GM18873 (cell line): ENCODE measurements around the gene TNNT2.

Experiments used
- ATAC-seq: cut with Tn5 transposase; IDR thresholded peaks from one replicate; pipeline ENCODE4 v1.9.1; 2021; ENCODE audit warnings: mild to moderate bottlenecking, moderate library complexity, moderate number of reproducible peaks; ENCODE audit not compliant: unreplicated experiment, low FRiP score

TNNT2 gene

DNA sequence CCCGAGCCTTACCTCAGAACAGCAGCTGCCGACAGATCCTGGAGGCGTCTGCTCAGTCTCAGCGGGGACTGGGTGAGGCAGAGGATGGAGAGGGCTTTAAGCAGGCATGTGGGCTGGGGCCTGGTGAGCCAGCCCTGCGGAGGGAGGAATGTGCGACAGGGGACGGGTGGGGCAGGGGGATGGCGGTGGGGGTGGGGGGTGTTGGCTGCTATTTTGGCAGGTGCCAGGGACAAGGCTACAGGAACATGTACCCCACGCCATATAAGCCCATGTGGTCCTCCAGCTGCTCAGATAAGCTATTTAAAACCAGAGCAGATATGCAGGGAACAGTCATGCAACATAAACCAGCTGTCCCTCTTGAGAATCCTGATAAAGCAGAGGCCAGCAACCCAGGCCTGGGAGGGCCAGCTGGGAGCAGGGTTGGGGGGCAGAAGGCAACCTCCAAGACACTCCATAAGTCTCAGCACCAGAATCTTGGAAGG, at the start of gene TNNT2:
TNNT2 (minus strand) TSS at position 70 of the 482 bp plus-strand sequence. CDS start 4,426 bp downstream, outside the sequence.
- ATAC-seq: no peak

DNA sequence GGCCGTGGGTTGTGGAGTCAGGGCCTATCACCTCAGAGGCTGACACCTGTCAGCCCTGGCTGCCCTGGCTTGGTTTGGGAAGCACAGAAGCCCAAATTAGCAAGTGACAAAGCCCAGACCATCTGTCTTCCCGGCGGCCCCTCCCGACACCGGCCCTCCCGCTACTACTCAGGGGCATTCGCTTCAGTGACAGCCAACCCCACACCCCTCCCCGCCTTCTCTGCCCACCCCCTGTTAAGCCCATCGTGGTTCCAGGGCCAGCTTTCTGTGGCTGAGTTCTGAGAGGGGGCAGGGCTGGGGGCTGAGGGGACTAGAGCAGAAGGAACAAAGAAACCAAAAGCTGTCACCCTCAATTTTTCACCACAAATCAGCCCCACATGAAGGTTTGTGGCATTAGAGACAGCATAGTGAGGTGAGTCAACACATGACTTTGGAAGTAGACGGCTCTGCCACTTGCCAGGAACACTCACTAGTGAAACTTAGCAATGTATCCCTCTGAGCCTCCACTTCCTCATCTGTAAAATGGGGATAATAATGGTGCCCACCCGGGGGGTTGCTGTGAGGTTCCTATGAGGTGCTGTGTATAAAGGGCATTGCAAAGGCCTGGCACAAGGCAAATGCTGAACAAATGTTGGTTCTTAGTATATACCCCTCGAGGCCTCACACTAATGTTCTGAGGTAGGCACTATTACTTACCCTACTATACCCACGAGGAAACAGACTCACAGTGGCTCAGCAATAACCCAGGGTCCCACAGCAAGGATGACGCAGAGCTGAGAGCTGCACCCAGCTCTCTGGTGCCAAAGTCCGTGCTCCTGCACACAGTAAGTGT, 49.2 kb upstream of the TNNT2 start:
- no peak for ATAC-seq

DNA sequence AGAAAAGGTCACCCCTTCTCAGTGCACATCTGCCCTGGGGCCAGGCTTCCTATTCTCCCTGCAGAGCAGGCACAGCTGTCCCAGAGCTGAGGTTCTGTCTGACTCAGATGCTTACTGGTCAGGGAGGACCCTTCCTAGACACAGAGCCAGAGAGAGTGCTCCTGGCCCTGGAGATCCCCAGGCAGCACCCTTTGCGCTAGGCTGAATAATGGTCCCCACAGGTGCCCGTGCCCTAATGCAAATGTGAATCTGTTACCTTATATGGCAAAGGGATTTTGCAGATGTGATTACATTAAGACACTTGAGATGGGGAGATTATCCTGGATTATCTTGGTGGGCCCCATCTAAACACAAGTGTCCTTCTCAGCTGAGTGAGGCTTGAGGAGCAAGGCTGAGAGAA, 46.7 kb upstream of the TNNT2 start:
- no peak for ATAC-seq

DNA sequence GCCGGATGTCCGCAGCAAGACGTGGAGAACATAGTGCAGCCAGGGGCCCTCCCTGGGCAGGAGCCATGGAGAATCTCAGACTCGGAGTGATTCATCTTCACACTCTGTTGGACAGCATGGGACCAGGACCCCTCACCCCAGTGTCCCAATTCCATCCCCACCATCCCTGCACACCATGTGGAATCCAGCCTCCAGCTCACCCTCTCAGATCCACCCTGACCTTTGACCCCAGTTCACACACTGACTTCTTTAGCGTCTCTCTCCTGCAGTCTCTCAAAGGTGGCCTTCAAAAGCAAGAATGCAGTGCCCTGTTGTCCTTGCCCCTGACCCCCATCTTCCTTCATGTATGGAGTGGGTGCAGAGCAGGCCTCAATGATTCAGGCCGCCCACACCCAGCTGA, 46.2 kb upstream of the TNNT2 start:
- ATAC-seq: no peak

DNA sequence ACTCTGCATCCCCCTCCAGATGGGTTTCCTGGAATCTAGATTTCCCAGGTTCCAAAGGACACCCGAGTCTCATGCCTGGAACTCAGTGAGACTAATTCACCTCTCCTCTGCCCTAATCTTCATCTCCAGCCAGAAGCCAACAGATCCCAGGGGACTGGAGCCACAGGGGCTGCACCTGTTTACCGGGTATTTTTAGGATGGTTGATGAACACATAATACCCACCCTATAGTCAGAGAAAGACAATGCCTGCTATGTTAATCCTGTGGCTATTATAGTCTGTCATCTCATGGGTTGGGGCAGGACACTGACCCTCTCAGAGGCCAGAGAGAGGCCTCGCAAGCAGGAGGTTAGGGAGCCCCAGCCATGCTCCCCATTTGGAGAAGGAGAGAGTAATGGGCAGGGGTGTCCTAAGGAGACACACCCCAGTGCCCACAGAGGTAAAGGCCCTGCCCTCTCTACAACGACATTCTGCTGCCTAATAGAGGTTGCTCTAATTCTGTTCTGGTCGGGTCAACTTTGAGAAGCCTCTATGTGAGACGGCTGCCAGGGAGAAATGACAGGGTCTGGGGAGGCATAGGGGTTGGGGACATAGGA, 45.1 kb upstream of the TNNT2 start:
- ATAC-seq: no peak

DNA sequence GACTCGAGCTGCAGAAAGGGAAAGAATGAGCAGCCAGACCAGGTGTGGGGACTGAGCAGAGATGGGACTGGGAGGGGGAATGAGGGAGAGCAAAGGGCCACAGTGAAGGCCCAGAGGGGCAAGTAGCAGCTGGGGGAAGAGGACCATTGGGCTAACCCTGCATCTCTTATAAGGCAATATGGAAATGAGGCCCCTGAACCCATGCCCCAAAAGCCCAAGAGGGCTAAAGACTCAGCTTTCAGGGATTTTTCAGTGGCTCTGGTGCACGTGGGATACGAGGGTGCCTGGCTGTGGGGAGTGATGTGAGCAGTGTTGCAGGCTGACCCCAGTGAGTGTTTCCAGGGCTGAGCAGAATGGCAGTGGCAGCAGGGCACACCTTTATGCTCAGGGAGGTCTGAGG, 44.5 kb upstream of the TNNT2 start:
- no peak for ATAC-seq

DNA sequence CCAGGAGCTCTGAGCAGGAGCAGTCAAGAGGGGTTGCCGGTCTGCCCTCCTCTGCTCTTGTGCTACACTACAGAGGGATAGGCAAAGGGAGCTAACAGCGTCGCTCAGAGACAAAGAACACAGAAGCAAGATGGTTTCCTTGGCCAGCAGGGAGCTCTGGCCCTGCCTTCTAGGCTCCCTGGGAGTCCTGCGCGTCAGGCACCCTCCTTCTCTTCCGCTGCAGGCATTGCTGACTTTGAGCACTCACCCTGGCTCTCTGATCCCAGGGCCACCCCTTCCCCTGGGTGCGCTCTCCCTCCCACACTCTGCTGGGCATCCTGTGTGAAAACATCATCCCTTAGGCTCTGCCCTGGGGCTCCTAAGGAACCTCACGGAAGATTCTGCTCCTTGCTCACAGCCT, 43.6 kb upstream of the TNNT2 start:
- ATAC-seq: no peak

DNA sequence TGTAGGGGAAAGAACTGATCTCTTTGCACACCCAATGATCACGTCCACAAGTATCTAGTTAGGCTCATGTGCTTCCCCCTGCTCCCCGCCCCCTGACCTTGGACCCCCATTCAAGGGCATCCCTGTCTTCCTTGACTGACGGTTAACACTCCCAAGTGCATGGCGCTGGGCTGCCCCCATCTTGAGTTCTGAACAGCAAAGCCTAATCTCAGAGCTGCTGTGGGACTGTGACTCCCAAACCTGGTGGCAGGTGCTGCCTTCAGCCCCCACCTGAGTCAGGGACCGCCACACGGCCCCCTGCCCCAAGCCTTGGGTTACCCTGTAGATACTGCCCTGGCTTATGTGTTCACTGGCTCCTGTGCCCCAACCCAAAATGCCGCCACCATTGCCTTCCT, 43.1 kb upstream of the TNNT2 start:
- ATAC-seq: no peak

DNA sequence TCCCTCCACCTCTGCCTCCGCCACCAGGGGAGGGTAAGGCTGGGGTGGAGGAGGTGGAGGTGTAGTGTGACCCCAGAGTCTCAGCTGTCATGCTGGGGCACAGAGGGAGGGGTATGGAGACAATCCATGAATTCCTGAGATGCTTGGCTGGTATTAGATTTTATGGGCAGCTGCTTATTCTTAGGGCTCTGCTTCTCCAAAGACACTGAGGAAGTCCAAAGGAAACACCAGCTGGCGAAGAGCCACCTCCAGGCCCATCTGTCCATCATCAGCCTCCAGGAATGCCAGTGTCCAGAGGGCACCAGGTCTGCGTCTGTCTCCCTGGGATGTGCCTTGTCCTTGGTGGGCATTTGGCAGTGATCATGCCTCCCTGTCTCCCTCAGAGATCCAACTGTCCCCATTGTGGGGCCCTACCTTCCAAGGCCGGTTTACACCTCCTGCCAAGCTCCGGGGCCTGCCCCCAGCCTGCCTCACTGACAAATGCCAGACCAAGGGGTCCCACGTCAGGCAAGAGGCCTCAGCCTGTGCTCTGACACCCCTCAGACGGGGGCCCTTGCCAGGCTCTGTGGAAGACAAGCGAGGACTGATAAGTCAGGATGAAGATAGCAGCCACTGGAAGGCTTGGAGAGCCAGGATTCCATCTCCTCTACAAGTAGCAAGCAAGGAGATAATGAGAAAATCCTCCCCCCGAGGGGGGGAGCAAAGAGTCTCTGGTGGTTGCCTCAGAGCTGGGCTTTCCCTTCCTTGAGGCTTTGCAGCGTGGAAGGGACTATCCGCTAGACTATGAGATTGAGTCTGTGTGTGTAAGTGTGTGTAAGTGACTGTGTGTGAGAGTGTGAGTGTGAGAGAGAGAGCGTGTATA, 42.5 kb upstream of the TNNT2 start:
- no peak for ATAC-seq

DNA sequence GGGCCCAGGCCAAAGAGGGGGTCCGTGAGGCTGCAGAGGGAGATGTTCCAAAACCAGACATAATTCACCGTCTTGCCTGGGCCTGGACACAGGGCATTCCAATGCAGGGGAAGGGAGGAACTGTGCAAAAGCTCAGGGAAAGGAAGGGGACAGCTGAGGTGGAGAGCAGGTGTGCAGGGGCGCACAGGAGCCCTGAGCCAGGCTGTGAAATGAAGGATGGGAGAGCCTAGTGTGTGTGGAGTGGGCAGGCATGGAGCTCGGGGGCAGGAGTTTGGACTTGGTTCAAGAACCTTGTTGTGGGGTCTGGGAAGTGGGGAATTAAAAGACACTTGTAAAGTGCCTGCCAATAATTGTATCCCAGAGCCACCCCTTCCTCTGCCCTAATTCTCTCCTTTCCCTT, 41.8 kb upstream of the TNNT2 start:
- ATAC-seq: no peak

DNA sequence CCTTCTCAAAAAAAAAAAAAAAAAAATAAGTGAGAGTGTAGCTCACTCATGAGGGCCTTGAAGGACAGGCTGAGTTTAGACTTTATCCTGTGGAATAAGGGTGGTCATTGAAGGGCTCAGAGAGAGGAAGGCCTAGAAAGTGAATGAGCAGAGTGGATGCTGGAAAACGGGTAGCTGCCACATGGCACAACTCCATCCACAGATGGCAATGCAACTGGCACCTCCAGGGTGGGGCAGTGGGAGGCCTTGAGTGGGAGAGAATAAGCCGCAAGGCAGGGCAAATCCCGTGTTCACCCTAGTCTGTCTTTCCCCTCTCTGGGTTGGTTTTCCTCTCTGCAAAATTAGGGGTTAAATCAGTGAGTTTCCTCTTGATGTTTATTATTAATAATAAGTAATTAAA, 41.0 kb upstream of the TNNT2 start:
- no peak for ATAC-seq

DNA sequence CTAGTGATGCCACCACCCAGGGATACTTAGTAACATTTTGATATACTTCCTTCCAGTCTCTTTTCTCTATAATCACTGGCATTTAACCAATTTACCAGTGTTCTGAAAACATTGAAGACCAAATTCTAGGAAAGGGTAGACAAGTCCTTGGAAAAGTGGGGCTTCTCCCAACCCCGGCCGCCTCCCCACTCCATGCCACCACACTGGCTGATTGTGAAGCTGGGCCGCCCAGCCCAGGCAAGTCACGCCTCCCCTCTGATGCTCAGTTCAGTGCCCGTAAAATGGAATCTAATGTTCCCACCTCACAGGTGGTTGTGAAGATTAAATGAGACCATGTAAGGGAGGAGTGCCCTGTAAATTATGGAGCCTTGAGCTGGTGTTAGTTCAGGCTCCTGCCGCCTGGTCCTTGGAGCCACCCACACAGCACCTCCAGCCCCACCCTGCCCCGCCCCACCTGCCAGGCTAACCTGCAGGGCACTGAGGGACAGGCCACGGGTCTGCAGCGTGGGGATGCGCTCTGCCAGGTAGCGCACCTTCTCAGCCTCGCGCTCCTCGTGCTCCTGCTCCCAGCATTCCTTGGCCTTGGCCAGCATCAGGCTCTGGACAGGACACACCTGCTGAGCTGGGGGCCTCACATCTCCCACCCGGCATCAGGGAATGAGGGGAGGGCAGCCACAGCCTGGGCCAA, 36.7 kb upstream of the TNNT2 start:
- no peak for ATAC-seq

DNA sequence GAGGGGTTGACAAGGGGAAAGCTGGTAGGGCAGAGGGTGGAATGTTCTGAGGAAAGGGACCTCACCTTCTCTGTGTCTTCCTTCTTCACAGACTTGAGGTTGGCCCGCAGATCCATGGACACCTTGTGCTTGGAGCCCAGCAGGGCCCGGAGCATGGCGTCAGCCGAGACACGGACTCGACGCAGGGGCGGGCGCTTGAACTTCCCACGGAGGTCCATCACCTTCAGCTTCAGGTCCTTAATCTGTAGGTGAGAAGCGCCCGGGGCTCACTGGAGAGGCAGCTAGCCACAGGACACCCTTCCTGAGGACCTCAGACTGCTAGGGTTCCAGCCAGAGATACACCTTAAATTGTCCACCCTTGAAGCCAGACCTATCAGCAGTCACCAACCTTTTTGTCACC, 33.8 kb upstream of the TNNT2 start:
- no peak for ATAC-seq

DNA sequence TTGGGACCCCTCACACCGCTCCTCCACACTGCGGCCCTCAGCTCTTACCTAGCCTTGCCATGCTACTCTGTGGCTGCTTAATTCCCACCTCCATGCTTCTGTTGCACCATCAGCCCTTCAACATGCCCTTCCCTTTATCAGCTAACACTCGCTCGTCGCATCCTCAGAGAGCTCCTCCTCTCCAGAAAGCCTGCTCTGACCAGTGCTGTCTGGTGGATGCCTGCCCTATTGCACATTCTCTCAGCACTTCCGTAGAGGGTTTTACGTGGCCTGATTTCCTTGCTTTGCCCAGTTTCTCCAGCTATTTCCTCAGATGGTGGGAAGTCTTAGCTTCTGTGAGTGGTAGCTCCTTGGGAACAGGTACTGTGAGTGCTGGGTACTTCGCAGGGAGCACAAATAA, 32.0 kb upstream of the TNNT2 start:
- no peak for ATAC-seq

DNA sequence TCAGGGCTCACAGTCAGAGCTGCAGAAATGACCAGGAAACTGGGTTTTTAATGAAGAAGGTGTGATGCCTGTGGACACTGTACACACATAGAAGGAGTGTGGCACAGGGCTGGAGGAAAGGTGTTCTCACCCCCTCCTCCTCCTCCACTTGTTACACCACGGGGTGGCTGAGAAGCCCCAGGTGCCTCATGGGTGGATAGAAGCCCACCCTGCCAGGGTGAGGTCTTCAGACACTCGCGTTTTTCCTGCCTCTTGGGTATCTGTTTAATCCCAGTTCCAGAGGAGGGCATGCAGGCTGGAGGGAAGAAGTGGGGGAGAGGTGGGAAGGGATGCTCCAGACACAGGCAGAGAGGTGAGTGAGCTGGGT, 31.3 kb upstream of the TNNT2 start:
- no peak for ATAC-seq

DNA sequence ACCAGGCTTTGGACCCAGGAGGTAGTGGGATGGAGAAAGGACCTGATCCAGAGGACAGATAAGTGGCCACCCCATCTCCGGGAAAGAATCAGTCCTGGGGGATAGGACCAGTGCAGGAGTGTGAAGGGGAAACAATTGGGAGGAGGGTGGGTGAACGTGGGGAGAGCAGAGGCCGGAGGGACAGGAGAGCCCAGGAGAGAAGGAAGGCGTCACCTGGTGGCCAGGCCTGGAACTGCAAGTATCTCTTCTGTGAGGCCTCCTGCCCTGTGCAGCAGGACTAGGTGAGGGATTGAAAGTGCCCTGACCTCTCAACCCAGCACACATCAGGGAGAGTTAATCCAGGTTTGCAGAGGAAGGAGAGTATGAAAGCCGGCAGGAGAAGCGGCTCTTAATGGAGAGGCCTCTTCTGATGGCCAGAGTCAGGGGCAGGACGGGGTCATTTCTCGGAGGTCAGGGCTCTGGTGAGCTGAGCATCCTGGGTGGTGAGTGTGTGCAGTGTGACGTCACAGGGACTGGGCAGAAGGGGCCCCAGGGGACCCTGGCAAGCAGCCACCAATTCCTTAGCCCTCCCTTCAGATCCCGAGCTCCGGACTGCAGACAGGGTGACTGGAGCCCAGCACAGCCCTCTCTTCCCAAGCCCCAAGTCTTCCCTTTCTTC, 30.8 kb upstream of the TNNT2 start:
- no peak for ATAC-seq

DNA sequence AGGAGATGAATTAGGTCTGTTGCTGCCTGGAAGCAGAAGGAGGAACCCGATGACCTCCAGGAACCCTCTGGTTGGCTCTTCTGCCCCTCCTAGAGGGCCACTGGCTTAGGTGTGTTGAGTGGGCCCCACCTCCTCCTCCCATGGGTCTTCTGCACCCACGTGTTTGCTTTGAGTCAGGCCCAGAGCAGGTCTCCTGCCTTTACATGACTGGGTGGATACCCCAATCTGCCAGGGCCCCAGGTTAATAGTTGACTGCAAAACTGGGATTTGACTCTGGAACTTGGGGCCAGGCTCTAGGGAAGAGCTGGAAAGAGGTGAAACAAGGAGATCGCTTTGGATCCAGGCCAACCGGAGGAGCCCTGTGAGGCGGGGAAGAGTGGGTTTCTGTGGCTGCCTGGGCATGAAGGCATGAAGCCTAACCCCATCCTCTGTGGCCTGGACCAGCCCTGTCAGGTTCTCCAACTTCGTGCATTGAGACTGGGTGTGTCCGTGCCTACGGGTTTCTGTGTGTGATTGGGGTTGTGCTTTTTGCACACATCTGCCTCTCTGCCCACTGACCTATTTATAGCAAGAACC, 29.4 kb upstream of the TNNT2 start:
- ATAC-seq: no peak

DNA sequence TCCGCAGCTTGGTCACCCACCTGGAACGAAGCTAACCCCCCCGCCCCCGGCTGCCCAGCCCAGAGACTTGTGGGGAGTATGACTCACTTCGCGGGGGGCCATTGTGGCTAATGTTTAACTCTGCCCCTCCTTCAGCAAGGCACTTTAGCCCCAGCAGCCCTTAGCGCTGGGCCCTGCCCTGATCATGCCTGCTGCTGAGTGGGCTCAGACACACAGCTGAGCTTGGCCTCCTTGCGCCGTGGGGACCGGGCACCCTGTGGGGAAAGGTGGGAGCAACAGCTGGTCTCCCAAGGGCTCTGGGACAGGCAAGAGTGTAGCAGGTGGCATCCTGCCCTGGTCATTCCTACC, 28.0 kb upstream of the TNNT2 start:
- no peak for ATAC-seq

DNA sequence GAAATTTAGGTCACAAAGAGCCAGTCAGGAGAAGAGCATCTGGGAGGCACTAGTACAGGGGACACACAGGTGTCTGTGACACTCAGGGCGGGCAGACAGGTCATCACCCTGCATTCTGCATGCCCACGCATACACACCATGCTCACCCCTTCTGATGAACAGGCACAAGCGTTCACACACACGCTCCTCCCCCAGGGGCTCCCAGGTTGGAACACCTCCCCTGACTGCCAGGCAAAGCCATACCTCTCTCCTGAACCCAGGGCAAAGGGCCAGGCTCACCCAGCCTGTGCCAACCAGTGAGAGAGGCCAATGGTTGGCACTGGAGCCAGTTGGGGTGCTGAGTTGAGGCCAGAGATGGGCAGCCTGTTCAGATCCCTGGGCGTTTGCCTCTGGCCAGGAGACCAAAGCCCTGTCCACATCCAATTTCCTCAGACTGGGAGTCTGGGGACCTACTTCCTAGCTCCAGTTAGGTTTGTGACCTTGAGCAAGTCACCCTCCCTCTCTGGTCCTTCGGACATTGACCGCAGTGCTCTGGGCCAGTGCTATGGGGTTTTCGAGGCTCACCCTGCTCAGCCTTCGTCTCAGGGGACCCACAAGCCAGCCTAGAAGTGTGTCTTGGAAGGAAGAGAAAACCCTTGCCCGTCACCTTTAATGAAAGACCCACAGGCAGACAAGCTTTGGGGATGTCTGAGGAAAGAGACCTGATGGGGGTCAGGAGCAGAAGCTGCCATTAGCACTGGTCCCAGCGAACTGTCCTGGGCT, 27.4 kb upstream of the TNNT2 start:
- ATAC-seq: no peak
